Fibroblast of villous mesenchyme (primary cell): Measurements from ENCODE around the gene MMRN2. TPM values are rescaled to one million over a fixed set of nuclear protein-coding genes. Genes with fewer than 3 reads are reported as not detected.

Experiments
- DNase-seq: peaks from one replicate; pipeline ENCODE4 v3.0.0-alpha.2; 2010; ENCODE audit warnings: low read depth
- H3K4me3 ChIP-seq: 2 replicates; pipeline ENCODE4 v1.5.1; 2011; ENCODE audit warnings: low read depth, mild to moderate bottlenecking, low read length
- small RNA-seq: library from RNA; depleted of rRNA; stranded (forward); fragments of <200 nt; gene quantifications from one replicate; pipeline ENCODE3, GENCODE V24; 2012
- total RNA-seq: library from RNA; depleted of rRNA; stranded (reverse); fragments of >200 nt; gene quantifications from 2 replicates; pipeline ENCODE4 v1.2.3, GENCODE V29; 2012
- TF ChIP-seq, protein P1 (sequence below): IDR thresholded peaks from 2 replicates; pipeline ENCODE4 v1.5.1; 2012; ENCODE audit warnings: low read depth, mild to moderate bottlenecking, low read length; ENCODE audit not compliant: insufficient read depth

MMRN2 gene
- total RNA-seq, 1 donor: 0.86 TPM

- TF ChIP-seq, protein P1, sequence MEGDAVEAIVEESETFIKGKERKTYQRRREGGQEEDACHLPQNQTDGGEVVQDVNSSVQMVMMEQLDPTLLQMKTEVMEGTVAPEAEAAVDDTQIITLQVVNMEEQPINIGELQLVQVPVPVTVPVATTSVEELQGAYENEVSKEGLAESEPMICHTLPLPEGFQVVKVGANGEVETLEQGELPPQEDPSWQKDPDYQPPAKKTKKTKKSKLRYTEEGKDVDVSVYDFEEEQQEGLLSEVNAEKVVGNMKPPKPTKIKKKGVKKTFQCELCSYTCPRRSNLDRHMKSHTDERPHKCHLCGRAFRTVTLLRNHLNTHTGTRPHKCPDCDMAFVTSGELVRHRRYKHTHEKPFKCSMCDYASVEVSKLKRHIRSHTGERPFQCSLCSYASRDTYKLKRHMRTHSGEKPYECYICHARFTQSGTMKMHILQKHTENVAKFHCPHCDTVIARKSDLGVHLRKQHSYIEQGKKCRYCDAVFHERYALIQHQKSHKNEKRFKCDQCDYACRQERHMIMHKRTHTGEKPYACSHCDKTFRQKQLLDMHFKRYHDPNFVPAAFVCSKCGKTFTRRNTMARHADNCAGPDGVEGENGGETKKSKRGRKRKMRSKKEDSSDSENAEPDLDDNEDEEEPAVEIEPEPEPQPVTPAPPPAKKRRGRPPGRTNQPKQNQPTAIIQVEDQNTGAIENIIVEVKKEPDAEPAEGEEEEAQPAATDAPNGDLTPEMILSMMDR: no peak
- no peak for DNase-seq
- H3K4me3 ChIP-seq: no peak overlapping the region
These were observed 67.4 kb downstream of the MMRN2 start for GRCh38 chr10:86889997-86890396.

GRCh38 chr10:86888585-86889381 lies 68.6 kb downstream of the MMRN2 start:
- DNase-seq: peak; percentile 27
- TF ChIP-seq, protein P1: no peak
- H3K4me3 ChIP-seq: no peak overlapping the region

Small RNA genes lying within 50 kb of the gene (small RNA-seq; reads per million reads assigned to genes)
- gene BMS1P3: not detected
- gene RNU1-19P: 3.7 reads per million, percentile 74 among the genes with 10 or more reads in this experiment

Other genes starting within 250 kb of the MMRN2 start
- 54.4 and 70.8 TPM in 2 replicates for gene BMPR1A, start 201.0 kb downstream of the MMRN2 start, total RNA-seq
- gene SNCG, start 984 bp upstream of the MMRN2 start, total RNA-seq: 3.5 and 4.8 TPM in 2 replicates
- 2.6 and 5.2 TPM in 2 replicates for gene ADIRF, start 10.9 kb upstream of the MMRN2 start, total RNA-seq
- not detected in 2 replicates for gene FAM25A, start 62.7 kb upstream of the MMRN2 start, total RNA-seq
- gene GLUD1, start 137.2 kb upstream of the MMRN2 start, total RNA-seq: 182 and 219 TPM in 2 replicates
- gene SHLD2, start 137.6 kb upstream of the MMRN2 start, total RNA-seq: 39.3 and 40.6 TPM in 2 replicates